Sigmoid colon (tissue), 3 donors: ENCODE data around the gene OLFM1.

Experiments used
- CTCF ChIP-seq, 4 experiments: fragments of 450-650 bp in 3 of 4; fragments of 200-600 bp in 1 of 4; IDR thresholded peaks; one replicate each; pipeline ENCODE4 v1.5.1; 2016 to 2019; ENCODE audit warnings: antibody characterized with exemption in 4 of 4, mild to moderate bottlenecking in 3 of 4, moderate library complexity in 2 of 4
- POLR2A ChIP-seq, 2 donors: fragments of 450-650 bp; IDR thresholded peaks; one replicate each; pipeline ENCODE4 v1.6.1; 2016; ENCODE audit warnings: antibody characterized with exemption in 2 of 2, mild to moderate bottlenecking in 2 of 2, moderate library complexity in 2 of 2

- TF ChIP-seq POLR2A (IDR thresholded peaks at IDR 0.05) (no peak), CTCF (IDR thresholded peaks at IDR 0.05) (no peak)
Measured at GRCh38 chr9:135141183-135141774, 53.8 kb downstream of the OLFM1 start.
